Ectodermal cell (in vitro differentiated cells): ENCODE measurements around the gene KLRC2.
"Not testable (repeated sequence)": the region's sequence is repeated elsewhere in the genome, so short reads cannot be mapped to it uniquely, and the experiment has no call there.

Experiments
- H3K27ac ChIP-seq: 2 replicates; pipeline ENCODE4 v1.7.0; 2013; ENCODE audit warnings: mild to moderate bottlenecking, low read depth, low read length; ENCODE audit not compliant: insufficient read depth, poor library complexity, severe bottlenecking
- H3K27me3 ChIP-seq: 2 replicates; pipeline ENCODE4 v1.7.0; 2013; ENCODE audit warnings: mild to moderate bottlenecking, low read length; ENCODE audit not compliant: insufficient read depth, control insufficient read depth, poor library complexity, severe bottlenecking
- H3K36me3 ChIP-seq: one replicate; pipeline ENCODE4 v1.7.0; 2013; ENCODE audit warnings: low read length; ENCODE audit not compliant: control insufficient read depth, insufficient read depth
- H3K4me1 ChIP-seq: one replicate; pipeline ENCODE4 v1.7.0; 2013; ENCODE audit warnings: low read length; ENCODE audit not compliant: control insufficient read depth, insufficient read depth
- H3K4me3 ChIP-seq: 2 replicates; pipeline ENCODE4 v1.7.0; 2013; ENCODE audit warnings: low read depth, low read length, control low read depth; ENCODE audit not compliant: insufficient read depth
- H3K9me3 ChIP-seq: 2 replicates; pipeline ENCODE4 v1.7.0; 2013; ENCODE audit warnings: mild to moderate bottlenecking, low read length, moderate library complexity; ENCODE audit not compliant: control insufficient read depth
- WGBS, 2 experiments: methylation state at CpG; one replicate each; pipeline ENCODE4 v1.1.7; 2013; ENCODE audit warnings: missing lambda C conversion rate in 2 of 2; 5-methylcytosine and 5-hydroxymethylcytosine counted together

Gene KLRC2

GRCh38 chr12:10392394-10392930 is 43.3 kb downstream of the KLRC2 start:
- Histone ChIP-seq H3K27me3 (no peaks in the 10 kb centered on the region), H3K27ac (no peak overlapping the region), H3K4me1 (no peaks in the 10 kb centered on the region), H3K36me3 (no peaks in the 10 kb centered on the region), H3K4me3 (no peak overlapping the region), H3K9me3 (no peaks in the 10 kb centered on the region)
- 88% methylated on average over 7 of the region's 7 CpGs for WGBS, 2 experiments

- not testable (repeated sequence) for H3K27ac ChIP-seq, H3K4me1 ChIP-seq, H3K9me3 ChIP-seq, H3K27me3 ChIP-seq, H3K36me3 ChIP-seq, H3K4me3 ChIP-seq
- 93 to 96% methylated on average over 6 of the region's 7 CpGs for WGBS, 2 experiments
Observed at GRCh38 chr12:10390991-10391390, 44.8 kb downstream of the KLRC2 start.

- H3K36me3 ChIP-seq: no peaks in the 10 kb centered on the region
- H3K27me3 ChIP-seq: no peaks in the 10 kb centered on the region
- H3K4me3 ChIP-seq: no peak within 1 kb of the TSS
- H3K9me3 ChIP-seq: no peaks in the 10 kb centered on the region
- WGBS, 2 experiments: no CpG with 5 or more reads among the region's 1 CpG
- H3K27ac ChIP-seq: no peak within 1 kb of the TSS
- H3K4me1 ChIP-seq: no peaks in the 10 kb centered on the region
Observed at GRCh38 chr12:10389904-10390303, 45.9 kb downstream of the KLRC2 start, which contains the start of gene KLRK1. Gene KLRK1 (minus strand): TSS chr12:10390041. CDS start chr12:10388810, 1,231 bp downstream.

- H3K9me3 ChIP-seq: no peaks in the 10 kb centered on the region
Observed at GRCh38 chr12:10388624-10389413, 47.0 kb downstream of the KLRC2 start.

GRCh38 chr12:10387498-10387897 is 48.3 kb downstream of the KLRC2 start:
- H3K4me1 ChIP-seq, H3K27ac ChIP-seq, H3K9me3 ChIP-seq, H3K36me3 ChIP-seq, H3K27me3 ChIP-seq, H3K4me3 ChIP-seq: not testable (repeated sequence)
- 91 to 97% methylated on average over 6 of the region's 6 CpGs for WGBS, 2 experiments

More at GRCh38 chr12:10388624-10389413, 47.0 kb downstream of the KLRC2 start:
- WGBS, 2 experiments: 91 to 98% methylated on average over 7 to 9 of the region's 9 CpGs
- Histone ChIP-seq H3K27me3 (no peaks in the 10 kb centered on the region), H3K4me3 (no peak overlapping the region), H3K27ac (no peak overlapping the region), H3K36me3 (no peaks in the 10 kb centered on the region), H3K4me1 (no peaks in the 10 kb centered on the region)

GRCh38 chr12:10386857-10387256 is 49.0 kb downstream of the KLRC2 start:
- Histone ChIP-seq H3K27me3 (no peaks in the 10 kb centered on the region), H3K36me3 (no peaks in the 10 kb centered on the region), H3K4me3 (no peak overlapping the region), H3K4me1 (no peaks in the 10 kb centered on the region), H3K9me3 (no peaks in the 10 kb centered on the region), H3K27ac (no peak overlapping the region)
- 79 to 82% methylated on average over 1 of the region's 1 CpG for WGBS, 2 experiments

- Histone ChIP-seq H3K27me3 (no peaks in the 10 kb centered on the region), H3K4me1 (no peaks in the 10 kb centered on the region), H3K4me3 (no peak overlapping the region), H3K9me3 (no peaks in the 10 kb centered on the region), H3K36me3 (no peaks in the 10 kb centered on the region), H3K27ac (no peak overlapping the region)
- WGBS, 2 experiments: 88 to 93% methylated on average over 1 to 2 of the region's 2 CpGs
Observed at GRCh38 chr12:10385166-10385613, 50.6 kb downstream of the KLRC2 start.

GRCh38 chr12:10384191-10384590 is 51.6 kb downstream of the KLRC2 start:
- WGBS, 2 experiments: 88 to 100% methylated on average over 3 of the region's 3 CpGs
- no peak overlapping the region for H3K27ac ChIP-seq

GRCh38 chr12:10381928-10382628 is 53.7 kb downstream of the KLRC2 start:
- Histone ChIP-seq H3K4me3 (no peak overlapping the region), H3K4me1 (no peaks in the 10 kb centered on the region), H3K36me3 (no peaks in the 10 kb centered on the region), H3K27ac (no peak overlapping the region), H3K27me3 (no peaks in the 10 kb centered on the region), H3K9me3 (no peaks in the 10 kb centered on the region)
- WGBS, 2 experiments: 94 to 97% methylated on average over 4 of the region's 4 CpGs

More at GRCh38 chr12:10384191-10384590, 51.6 kb downstream of the KLRC2 start:
- Histone ChIP-seq H3K9me3 (no peaks in the 10 kb centered on the region), H3K27me3 (no peaks in the 10 kb centered on the region), H3K36me3 (no peaks in the 10 kb centered on the region), H3K4me3 (no peak overlapping the region), H3K4me1 (no peaks in the 10 kb centered on the region)
